PC-3 (cell line): ENCODE measurements around the gene PCED1A. TPM values are rescaled to one million over a fixed set of nuclear protein-coding genes. Genes with fewer than 3 reads are reported as not detected.
A peak's percentile ranks its signal among the peaks of the same experiment; 100 is the strongest.

ENCODE experiments used
- ATAC-seq: fragments of 200-7000 bp; cut with Tn5 transposase; 2 replicates; pipeline ENCODE4 v1.9.1; 2020; ENCODE audit warnings: mild to moderate bottlenecking, moderate library complexity
- BruUV-seq: library from RNA; stranded (reverse); fragments of 400-500 nt; replicated peaks from 2 replicates; lab custom pipeline; 2021; lab: Mats Ljungman, UMichigan
- CTCF ChIA-PET: fragments of 300-600 bp; sonication (Branson Sonifier 250); formaldehyde crosslinking; loops from one replicate; lab custom pipeline; 2022; ENCODE audit warnings: antibody characterized with exemption; lab: Charles Lee
- POLR2A ChIA-PET: fragments of 300-600 bp; sonication (Branson Sonifier 250); formaldehyde crosslinking; loops from one replicate; lab custom pipeline; 2022; ENCODE audit warnings: antibody characterized with exemption; ENCODE audit not compliant: unreplicated experiment; lab: Charles Lee
- DNase-seq: peaks from one replicate; pipeline ENCODE4 v3.0.0-alpha.2; 2015
- H2AFZ ChIP-seq: fragments of 300-600 bp; sonication (generic); 2 replicates; pipeline ENCODE4 v1.6.0; 2016; ENCODE audit warnings: antibody characterized with exemption, low read length
- H3F3A ChIP-seq: fragments of 300-600 bp; sonication (generic); one replicate; pipeline ENCODE4 v1.6.0; 2017; ENCODE audit warnings: antibody characterized with exemption, low read length, control low read depth, mild to moderate bottlenecking; ENCODE audit not compliant: unreplicated experiment
- H3K27ac ChIP-seq: fragments of 300-600 bp; sonication (generic); 2 replicates; pipeline ENCODE4 v1.5.1; 2016; ENCODE audit warnings: mild to moderate bottlenecking, low read length
- H3K27me3 ChIP-seq: fragments of 300-600 bp; sonication (generic); 2 replicates; pipeline ENCODE4 v1.6.1; 2016; ENCODE audit warnings: low read length, mixed read lengths
- H3K36me3 ChIP-seq: fragments of 300-600 bp; sonication (generic); 2 replicates; pipeline ENCODE4 v1.6.1; 2016; ENCODE audit warnings: low read depth, mixed run types, low read length, mixed read lengths
- H3K4me1 ChIP-seq: fragments of 300-600 bp; sonication (generic); 2 replicates; pipeline ENCODE4 v1.5.1; 2016; ENCODE audit warnings: low read length; ENCODE audit not compliant: insufficient read depth
- H3K4me2 ChIP-seq: fragments of 300-600 bp; sonication (generic); 2 replicates; pipeline ENCODE4 v1.6.0; 2016; ENCODE audit warnings: low read length
- H3K4me3 ChIP-seq: fragments of 300-600 bp; sonication (generic); 2 replicates; pipeline ENCODE4 v1.5.1; 2016; ENCODE audit warnings: mild to moderate bottlenecking, low read length, mixed read lengths
- H3K79me2 ChIP-seq: fragments of 300-600 bp; sonication (generic); 2 replicates; pipeline ENCODE4 v1.6.1; 2017; ENCODE audit warnings: low read length, mixed read lengths
- H3K9ac ChIP-seq: fragments of 300-600 bp; sonication (generic); 2 replicates; pipeline ENCODE4 v1.6.0; 2016; ENCODE audit warnings: mild to moderate bottlenecking, low read length
- H3K9me2 ChIP-seq: fragments of 300-600 bp; sonication (generic); replicated peaks from 2 replicates; pipeline ENCODE4 v1.6.1; 2016; ENCODE audit warnings: mixed run types, low read length, mixed read lengths
- H3K9me3 ChIP-seq: fragments of 300-600 bp; sonication (generic); 2 replicates; pipeline ENCODE4 v1.6.1; 2016; ENCODE audit warnings: low read length, mixed read lengths
- H4K20me1 ChIP-seq: fragments of 300-600 bp; sonication (generic); 2 replicates; pipeline ENCODE4 v1.6.1; 2016; ENCODE audit warnings: low read length, mixed read lengths
- CTCF ChIP-seq: fragments of 300-600 bp; sonication (generic); conservative IDR thresholded peaks from 2 replicates; pipeline ENCODE4 v1.5.1; 2017; ENCODE audit warnings: antibody characterized with exemption, low read depth, mild to moderate bottlenecking, low read length
- EZH2 ChIP-seq: fragments of 300-600 bp; sonication (generic); IDR thresholded peaks from one replicate; pipeline ENCODE4 v1.6.1; 2017; ENCODE audit warnings: antibody characterized with exemption, mild to moderate bottlenecking, low read length; ENCODE audit not compliant: unreplicated experiment
- EZH2phosphoT487 ChIP-seq: fragments of 300-600 bp; sonication (generic); IDR thresholded peaks from 2 replicates; pipeline ENCODE4 v1.6.1; 2018; ENCODE audit warnings: mild to moderate bottlenecking, antibody characterized with exemption, low read length, borderline replicate concordance
- intact Hi-C: fragments of 100-400 bp; cut with micrococcal nuclease; formaldehyde crosslinking; loops from 2 replicates; pipeline ENCODE4 v1.9.0; 2023
- total RNA-seq: library from RNA; depleted of rRNA; stranded (reverse); fragments of >200 nt; gene quantifications from 2 replicates; pipeline ENCODE4 v1.2.3, GENCODE V29; 2014

PCED1A gene
- total RNA-seq, 1 experiment from 2014 or later, result 21.9 TPM

DNA sequence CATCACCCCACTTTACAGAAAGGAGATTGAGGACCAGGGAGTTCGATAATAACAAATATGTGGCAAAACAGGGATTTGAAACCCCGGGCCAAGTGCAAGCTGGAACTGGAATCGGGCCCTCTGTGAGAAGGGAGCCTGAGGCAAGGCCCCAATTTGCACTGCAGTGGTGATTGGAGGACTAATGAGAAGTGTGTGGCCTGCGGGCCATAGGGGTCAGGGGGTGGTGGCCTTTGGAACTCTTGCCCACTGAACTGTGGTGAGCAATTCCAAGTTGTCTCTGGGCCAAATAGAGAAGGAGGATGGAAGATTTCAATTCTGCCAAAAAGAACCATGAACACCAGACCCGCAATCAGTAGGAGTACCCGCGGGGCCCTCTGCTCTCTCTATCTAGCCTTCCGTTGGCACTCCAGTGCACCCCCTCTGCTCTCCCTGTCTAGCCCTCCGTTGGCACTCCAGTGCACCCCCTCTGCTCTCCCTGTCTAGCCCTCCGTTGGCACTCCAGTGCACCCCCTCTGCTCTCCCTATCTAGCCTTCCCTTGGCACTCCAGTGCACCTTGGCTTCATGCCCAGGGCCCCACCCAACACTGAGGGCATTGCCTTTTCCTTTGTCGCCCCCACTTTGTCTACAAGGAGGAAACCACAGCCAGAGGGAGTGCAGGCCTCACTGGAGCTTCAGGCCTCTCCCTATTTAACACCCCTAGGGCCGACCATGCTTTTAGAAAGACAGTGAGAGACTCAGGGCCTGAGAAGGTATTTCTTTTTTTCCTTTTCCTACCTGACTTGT lies 26.8 kb upstream of the PCED1A start:
- TF ChIP-seq EZH2, result no peak
- no peak for TF ChIP-seq EZH2phosphoT487
- TF ChIP-seq CTCF, result no peak
- Histone ChIP-seq H3K4me1 (peaks cover 26% of the 10 kb centered on the region), H3K27ac (no peak overlapping the region), H3K36me3 (no peaks in the 10 kb centered on the region), H3K9me2 (no peaks in the 10 kb centered on the region), H3K9ac (no peak overlapping the region), H3K79me2 (no peaks in the 10 kb centered on the region), H4K20me1 (no peaks in the 10 kb centered on the region), H2AFZ (no peak overlapping the region), H3F3A (no peaks in the 10 kb centered on the region), H3K4me2 (no peak overlapping the region), H3K9me3 (no peaks in the 10 kb centered on the region), H3K4me3 (no peak overlapping the region), H3K27me3 (no peaks in the 10 kb centered on the region)
- ChIA-PET CTCF (no interaction called here), POLR2A (no interaction called here)
- DNase-seq, result no peak
- no TSS peak for BruUV-seq
- ATAC-seq, result no peak
- intact Hi-C loops, result no loop called here

DNA sequence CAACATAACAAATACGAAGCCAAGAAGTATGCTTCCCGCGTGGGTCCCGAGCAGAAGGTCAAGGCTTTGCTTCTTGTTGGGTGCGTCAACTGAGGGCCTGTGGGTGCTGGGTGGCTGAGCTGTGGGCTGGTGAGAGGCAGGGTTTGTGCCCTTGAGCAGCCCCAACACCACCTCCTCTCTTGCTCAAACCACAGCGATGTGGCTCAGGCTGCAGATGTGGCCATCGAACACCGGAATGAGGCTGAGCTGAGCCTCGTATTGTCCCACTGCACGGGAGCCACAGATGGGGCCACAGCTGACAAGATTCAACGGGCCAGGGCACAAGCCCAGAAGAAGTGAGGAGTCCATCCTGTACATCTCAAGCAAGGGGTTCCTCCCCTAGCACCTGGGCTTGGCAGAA lies 25.8 kb upstream of the PCED1A start:
- ATAC-seq (no peak), DNase-seq (no peak)
- Histone ChIP-seq H3K9me2 (no peaks in the 10 kb centered on the region), H3K27me3 (no peaks in the 10 kb centered on the region), H2AFZ (no peak overlapping the region), H3K9ac (no peak overlapping the region), H3K9me3 (no peaks in the 10 kb centered on the region), H3K79me2 (no peaks in the 10 kb centered on the region), H4K20me1 (no peaks in the 10 kb centered on the region), H3K4me2 (no peak overlapping the region), H3F3A (no peaks in the 10 kb centered on the region), H3K4me1 (peaks cover 25% of the 10 kb centered on the region), H3K4me3 (no peak overlapping the region), H3K27ac (no peak overlapping the region), H3K36me3 (no peaks in the 10 kb centered on the region)
- no TSS peak for BruUV-seq
- ChIA-PET CTCF (no interaction called here), POLR2A (no interaction called here)
- intact Hi-C loops, result no loop called here
- TF ChIP-seq EZH2, result no peak
- TF ChIP-seq EZH2phosphoT487, result no peak
- TF ChIP-seq CTCF, result no peak

DNA sequence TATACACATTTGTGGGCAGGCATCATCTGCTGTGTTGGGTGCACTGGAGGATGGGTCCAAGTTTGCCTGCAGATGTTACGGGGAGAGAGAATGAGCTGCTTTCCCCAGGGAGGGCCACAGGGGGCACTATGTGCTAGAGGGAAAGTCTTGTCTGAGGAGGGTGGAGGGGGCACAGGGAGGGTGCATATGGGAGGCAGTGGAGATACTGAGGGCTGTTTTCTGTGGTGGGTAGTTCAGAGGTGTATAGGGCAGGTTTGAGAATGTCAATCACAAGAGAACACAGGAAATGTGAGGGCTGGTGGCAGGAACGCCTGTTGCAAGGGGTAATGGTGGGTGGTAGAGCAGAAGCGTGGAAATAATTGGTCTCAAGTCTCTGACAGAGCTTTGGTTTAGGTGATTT lies 25.2 kb upstream of the PCED1A start:
- Histone ChIP-seq H3K4me2 (no peak overlapping the region), H3K9me2 (no peaks in the 10 kb centered on the region), H3K36me3 (no peaks in the 10 kb centered on the region), H3F3A (no peaks in the 10 kb centered on the region), H4K20me1 (no peaks in the 10 kb centered on the region), H3K27me3 (no peaks in the 10 kb centered on the region), H3K9ac (no peak overlapping the region), H3K27ac (no peak overlapping the region), H3K4me3 (no peak overlapping the region), H2AFZ (no peak overlapping the region), H3K4me1 (peaks cover 19% of the 10 kb centered on the region), H3K9me3 (no peaks in the 10 kb centered on the region), H3K79me2 (no peaks in the 10 kb centered on the region)
- ChIA-PET CTCF (no interaction called here), POLR2A (no interaction called here)
- TF ChIP-seq EZH2phosphoT487 (no peak), CTCF (peak; percentile 20; the same call in 1 of the 2 replicates)
- no TSS peak for BruUV-seq
- intact Hi-C loops, result no loop called here
- ATAC-seq, result no peak
- no peak for DNase-seq
